HG03432 (cell line): ENCODE data around the gene MAMDC4.

Experiments used
- ATAC-seq: cut with Tn5 transposase; IDR thresholded peaks from one replicate; pipeline ENCODE4 v1.9.1; 2021; ENCODE audit warnings: mild to moderate bottlenecking, moderate library complexity; ENCODE audit not compliant: unreplicated experiment

MAMDC4 gene

DNA sequence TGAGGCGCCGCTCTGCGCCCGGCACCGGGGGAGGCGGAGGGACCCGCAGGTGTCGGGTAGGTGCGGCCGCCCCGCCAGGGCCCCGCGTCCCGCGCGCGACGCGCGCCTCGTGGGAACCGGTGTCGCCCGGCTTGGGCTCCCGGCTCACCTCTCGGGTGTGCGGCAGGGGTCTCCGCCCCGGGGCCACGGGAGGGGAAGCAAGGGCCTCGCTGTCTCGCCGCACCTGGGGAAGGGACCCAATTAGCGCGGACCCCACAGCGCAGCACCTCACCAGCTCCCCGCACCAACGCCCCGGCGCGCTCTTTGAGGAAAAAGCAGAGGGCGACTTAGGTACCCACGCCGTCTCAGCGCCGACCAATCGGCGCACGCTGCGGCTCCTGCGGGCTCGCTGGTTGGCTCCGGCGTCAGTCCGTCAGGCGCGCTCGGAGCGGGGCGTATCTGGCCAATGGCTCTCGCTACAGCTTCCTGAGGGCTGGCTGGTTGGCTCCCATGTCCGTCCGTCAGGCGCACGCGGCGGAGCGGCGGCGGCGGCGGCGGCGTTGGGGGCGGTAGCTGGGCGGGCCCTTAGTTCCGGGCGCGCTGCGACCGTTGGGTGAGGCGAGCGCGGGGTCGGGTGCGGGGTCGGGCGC, 33.9 kb downstream of the MAMDC4 start, which contains the start of gene TRAF2:
Gene TRAF2 (plus strand): TSS at position 567 of the 629 bp plus-strand sequence. CDS start 12,225 bp downstream, outside the sequence.
- peak; percentile 79 for ATAC-seq

DNA sequence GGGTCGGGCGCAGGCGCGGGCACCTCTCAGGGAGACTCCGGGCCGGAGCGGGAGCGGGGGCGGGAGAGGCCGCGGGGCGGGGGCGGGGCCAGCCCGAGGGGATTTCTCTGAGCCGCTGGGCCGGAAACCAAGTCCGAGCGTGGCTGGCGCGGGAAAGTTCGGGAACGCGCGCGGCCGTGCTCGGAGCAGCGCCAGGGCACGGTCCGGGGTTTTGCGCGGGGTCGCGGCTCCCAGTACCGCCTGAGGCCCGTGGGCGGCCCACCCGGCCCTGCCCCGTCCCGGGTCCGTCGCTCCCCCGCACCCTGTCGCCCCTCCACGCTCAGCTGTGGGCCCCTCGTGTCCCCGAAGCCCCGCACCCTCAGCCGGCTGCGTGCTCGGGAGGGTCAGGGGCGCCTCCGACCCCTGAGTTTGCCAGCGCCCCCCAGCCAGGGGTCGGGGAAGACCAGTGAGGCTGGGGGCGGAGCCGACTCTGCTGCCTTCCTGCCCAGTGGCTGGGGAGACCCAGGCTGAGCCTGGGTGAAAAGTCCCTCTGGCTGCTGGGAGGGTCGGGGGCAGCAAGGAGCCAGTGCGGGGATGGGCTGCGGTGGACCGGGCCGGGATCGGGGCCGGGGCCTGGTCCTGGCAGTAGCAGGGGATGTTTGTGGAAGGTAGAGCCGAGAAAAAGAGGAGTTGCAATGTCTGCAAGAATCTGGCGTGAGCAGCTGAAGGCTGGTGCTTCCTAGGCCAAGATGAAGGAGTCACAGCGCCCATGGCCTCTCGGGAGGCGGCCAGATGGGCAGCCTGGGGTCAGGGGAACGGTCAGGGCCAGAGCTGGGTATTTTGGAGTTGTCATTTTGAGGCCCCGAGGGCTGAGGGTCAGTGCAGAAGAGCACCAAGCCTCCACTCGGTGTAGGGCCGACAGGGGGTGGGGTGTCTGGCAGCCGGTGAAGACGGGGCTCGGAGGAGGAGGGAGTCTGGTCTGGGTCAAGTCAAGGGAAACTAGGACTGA, 34.8 kb downstream of the MAMDC4 start:
- peak; percentile 32 for ATAC-seq

GRCh38 chr9:136888454-136888853, 36.3 kb downstream of the MAMDC4 start:
- no peak for ATAC-seq

DNA sequence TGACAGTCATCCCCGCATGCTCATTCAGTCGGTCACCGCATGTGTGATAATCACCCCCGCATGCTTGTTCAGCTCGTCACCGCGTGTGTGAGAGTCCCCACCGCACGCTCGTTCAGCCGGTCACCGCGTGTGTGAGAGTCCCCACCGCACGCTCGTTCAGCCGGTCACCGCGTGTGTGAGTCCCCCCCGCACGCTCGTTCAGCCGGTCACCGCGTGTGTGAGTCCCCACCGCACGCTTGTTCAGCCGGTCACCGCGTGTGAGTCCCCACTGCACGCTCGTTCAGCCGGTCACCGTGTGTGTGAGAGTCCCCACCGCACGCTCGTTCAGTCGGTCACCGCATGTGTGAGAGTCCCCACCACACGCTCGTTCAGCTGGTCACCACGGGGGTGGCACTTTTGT, 37.7 kb downstream of the MAMDC4 start:
- no peak for ATAC-seq

DNA sequence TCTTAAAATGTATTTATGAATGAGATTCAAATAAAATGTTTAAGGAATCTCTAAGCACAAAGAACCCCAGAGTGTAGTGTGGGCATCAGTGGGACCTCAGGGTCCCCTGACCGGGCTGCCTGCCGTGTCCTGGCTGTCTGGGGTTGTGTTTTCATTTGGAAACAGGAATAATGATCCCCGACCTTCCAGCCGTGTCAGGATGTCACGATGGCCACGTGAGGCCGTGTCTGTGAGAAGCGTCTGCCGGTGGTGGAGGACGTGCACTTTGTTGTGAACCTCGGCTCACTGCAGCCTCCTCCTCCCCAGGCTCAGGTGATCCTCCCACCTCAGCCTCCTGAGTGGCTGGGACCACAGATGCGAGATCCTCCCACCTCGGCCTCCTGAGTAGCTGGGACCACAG, 38.5 kb downstream of the MAMDC4 start:
- no peak for ATAC-seq

- ATAC-seq = no peak
Observed at GRCh38 chr9:136896027-136896426, 43.9 kb downstream of the MAMDC4 start.

GRCh38 chr9:136898483-136899100, 46.4 kb downstream of the MAMDC4 start:
- ATAC-seq = no peak

- ATAC-seq = no peak
Observed at GRCh38 chr9:136899196-136899595, 47.0 kb downstream of the MAMDC4 start.

DNA sequence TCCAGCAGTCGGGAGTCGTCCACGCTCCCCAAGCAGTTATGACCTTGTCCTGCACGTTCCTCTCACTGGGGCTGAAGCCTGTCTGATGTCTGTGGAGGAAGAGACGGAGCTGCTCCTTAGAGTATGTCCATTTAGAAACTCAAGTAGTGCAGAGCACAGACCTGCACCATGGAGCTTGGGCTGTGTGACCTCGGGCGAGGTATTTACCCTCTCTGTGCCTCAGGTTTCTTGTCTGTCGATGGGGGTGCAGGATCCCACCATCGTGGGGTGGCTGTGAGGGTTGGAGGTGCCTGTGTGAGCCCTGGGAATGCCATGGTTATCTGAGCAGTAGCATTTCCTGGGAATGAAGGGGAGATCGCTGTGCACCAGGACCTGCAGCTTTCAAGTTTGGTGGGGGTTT, 48.4 kb downstream of the MAMDC4 start:
- no peak for ATAC-seq

DNA sequence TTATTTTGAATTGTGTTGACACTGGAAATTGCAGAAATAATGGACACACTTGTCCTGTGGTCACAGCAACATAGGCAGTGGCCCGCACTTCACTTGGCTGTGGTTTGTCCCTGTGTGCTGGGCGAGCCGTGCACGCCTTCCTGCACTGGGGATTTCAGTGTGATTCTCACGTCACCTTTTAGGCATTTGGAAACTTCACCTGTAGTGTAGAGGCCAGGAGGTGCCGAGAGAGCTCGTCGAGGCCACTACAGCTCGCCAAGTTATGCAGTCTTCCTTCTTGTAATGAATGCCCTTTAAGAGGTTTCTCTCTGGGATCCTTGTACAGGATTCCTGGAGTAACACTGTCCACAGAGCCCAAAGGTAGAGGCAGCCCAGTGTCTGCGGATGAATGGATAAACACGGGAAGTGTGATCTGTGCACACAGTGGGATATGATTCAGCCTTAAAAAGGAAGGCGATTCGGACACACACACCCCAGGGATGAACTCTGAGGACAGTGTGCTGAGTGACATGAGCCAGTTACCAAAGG, 48.9 kb downstream of the MAMDC4 start:
- no peak for ATAC-seq

- peak; percentile 60 for ATAC-seq
Observed at GRCh38 chr9:136901516-136902258, 49.5 kb downstream of the MAMDC4 start.

- peak; percentile 72 for ATAC-seq
Observed at GRCh38 chr9:136902259-136902821, 50.2 kb downstream of the MAMDC4 start.

GRCh38 chr9:136903041-136903554, 51.0 kb downstream of the MAMDC4 start:
- ATAC-seq = no peak

DNA sequence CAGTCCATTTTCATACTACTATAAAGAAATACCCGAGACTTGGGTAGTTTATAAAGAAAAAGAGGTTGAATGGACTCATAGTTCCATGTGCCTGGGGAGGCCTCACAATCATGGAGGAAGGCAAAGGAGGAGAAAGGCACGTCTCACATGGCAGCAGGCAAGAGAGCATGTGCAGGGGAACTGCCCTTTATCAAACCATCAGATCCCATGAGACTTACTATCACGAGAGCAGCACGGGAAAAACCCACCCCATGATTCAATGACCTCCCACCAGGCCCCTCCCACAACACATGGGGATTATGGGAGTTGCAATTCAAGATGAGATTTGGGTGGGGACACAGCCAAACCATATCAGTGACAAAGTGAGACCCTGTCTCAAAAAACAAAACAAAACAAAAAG, 54.1 kb downstream of the MAMDC4 start:
- no peak for ATAC-seq

- no peak for ATAC-seq
Observed at GRCh38 chr9:136907011-136907914, 55.1 kb downstream of the MAMDC4 start.
